GM18520 (cell line): ENCODE measurements around the gene CCDC74A.
"Not testable (repeated sequence)": the region's sequence is repeated elsewhere in the genome, so short reads cannot be mapped to it uniquely, and the experiment has no call there.

Source experiments
- ATAC-seq: cut with Tn5 transposase; IDR thresholded peaks from one replicate; pipeline ENCODE4 v1.9.1; 2021; ENCODE audit not compliant: unreplicated experiment

Gene CCDC74A

DNA sequence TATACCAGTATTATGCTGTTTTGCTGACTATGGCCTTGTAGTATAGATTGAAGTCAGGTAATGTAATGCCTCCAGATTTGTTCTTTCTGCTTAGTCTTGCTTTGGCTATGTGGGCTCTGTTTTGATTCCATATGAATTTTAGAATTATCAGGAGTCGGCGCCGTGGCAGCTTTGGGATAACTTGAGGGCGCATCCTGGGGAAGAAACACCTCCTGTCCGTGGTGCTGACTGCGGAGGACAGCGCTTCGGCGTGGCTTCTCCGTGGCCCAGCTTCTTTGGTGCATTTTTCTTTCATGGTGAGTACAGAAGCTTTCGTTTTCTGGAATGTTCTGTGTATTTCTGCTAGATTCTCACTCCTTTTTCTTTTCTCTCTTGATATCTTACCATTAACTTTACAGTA, 25.2 kb downstream of the CCDC74A start:
- no peak for ATAC-seq

GRCh38 chr2:131556998-131557397, 29.3 kb downstream of the CCDC74A start:
- no peak for ATAC-seq

DNA sequence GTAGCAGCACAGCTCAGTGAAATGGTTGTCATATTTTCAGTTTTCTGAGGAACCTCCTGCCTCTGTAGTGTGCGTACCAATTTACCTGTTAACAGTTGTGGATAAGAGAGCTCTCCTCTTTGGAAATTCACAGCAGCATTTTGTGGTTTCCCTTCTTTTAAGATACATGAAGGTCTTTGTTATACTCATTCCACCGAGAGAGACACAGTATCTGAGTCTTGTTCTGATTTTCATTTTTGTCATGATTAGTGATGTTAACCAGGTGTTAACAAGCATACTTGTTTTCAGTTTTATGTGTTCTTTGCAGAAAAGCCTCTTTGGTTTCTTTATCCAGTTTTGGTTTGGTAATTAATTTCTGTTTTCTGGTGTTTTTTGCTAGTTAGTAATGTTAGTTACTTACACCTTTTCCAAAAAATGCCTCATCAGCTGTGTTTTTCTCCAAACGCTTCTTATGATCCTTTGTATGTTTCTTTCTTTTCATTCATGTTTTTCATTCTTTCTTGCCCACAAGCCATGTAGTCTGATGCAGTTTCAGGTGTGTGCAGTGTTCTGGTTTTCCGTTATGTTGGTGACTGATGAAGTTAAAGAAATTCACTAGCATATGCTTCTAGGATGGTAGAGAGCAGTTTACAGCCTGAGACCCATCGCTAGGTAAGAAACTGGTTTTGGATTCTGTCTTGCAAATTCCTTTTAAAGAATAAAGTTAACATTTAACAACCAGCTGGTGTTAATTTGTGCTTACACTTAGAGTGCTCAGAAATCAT, 30.1 kb downstream of the CCDC74A start:
- no peak for ATAC-seq

- ATAC-seq, result no peak
Measured at GRCh38 chr2:131566371-131566770, 38.7 kb downstream of the CCDC74A start.

GRCh38 chr2:131567891-131568290, 40.2 kb downstream of the CCDC74A start:
- ATAC-seq, result no peak

- not testable (repeated sequence) for ATAC-seq
Measured at GRCh38 chr2:131568401-131568800, 40.7 kb downstream of the CCDC74A start.

DNA sequence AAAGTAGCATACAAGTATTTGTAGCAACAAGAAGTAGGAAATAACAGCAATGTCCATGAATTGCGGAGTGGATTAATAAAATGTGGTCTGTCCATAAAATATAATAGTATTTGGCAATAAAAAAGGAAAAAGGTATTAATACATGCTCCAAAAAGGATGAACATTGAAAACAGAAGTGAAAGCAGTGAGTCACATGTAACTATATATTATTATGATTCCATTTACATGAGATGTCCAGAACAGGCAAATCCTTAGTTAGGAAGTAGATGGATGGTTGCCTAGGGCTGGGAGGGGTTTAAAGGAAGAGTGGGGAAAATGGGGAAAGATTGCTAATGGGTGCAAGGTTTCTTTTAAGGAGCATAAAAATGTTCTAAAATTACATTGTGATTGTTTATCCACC, 44.5 kb downstream of the CCDC74A start:
- no peak for ATAC-seq

DNA sequence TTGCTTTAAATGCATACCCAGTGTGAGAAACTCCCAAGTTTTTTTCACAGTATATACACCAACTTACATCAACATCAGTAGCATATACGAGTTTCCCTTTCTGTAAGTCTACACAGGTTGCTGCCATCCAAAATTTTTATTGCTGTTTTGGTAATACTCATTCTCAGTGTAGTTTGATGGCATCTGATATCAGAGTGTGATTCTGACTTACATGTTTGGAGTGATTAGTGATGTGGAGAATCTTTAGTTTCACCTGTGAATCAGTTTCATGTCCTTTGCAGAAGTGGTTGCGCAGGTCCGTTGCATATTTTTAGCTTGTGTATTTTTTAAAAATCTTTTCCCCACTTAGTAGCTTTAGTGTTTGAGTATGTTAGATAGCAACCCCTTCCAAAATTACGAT, 50.1 kb downstream of the CCDC74A start:
- no peak for ATAC-seq

GRCh38 chr2:131580187-131580586, 52.5 kb downstream of the CCDC74A start:
- ATAC-seq, result no peak
